ENCODE measurements around the gene C1QTNF9B.

DNA sequence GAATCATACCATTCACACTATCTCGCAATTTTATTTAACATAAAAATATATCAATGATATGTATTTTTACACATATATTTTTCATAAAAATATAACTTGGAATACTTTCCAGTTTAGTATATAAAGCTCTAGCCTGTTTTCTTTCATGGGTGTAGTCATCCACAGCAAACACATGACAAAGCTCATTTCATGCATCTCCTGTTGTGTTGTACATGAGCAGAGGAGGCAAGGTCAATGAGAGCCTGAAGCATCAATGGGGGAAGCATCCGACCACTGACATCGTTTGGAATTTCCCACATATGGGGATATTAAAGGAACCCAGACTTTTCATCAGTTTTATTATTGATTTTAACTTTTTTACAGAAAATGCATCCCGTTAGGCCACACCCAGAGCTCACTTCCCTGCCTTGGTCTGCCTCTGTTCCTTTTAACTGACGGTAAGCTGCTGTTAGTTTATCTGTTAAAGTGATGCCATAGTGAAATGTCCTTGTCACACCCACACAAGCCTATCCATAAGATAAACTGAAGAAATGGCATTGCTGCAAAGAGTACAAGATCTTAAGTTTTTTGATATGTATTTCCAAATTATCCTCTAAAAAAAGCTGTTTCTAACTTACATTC is 52.1 kb downstream of the C1QTNF9B start:
- no peak for TF ChIP-seq POLR2A (IDR thresholded peaks at IDR 0.05)
- TF ChIP-seq, protein P1, sequence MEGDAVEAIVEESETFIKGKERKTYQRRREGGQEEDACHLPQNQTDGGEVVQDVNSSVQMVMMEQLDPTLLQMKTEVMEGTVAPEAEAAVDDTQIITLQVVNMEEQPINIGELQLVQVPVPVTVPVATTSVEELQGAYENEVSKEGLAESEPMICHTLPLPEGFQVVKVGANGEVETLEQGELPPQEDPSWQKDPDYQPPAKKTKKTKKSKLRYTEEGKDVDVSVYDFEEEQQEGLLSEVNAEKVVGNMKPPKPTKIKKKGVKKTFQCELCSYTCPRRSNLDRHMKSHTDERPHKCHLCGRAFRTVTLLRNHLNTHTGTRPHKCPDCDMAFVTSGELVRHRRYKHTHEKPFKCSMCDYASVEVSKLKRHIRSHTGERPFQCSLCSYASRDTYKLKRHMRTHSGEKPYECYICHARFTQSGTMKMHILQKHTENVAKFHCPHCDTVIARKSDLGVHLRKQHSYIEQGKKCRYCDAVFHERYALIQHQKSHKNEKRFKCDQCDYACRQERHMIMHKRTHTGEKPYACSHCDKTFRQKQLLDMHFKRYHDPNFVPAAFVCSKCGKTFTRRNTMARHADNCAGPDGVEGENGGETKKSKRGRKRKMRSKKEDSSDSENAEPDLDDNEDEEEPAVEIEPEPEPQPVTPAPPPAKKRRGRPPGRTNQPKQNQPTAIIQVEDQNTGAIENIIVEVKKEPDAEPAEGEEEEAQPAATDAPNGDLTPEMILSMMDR (IDR thresholded peaks at IDR 0.05) = no peak
- no peak for TF ChIP-seq POLR2AphosphoS5 (IDR thresholded peaks at IDR 0.05)
- TF ChIP-seq EP300 (IDR thresholded peaks at IDR 0.05) = no peak

Data from upper lobe of left lung (tissue), 4 donors.